HG03060 (cell line): Measurements from ENCODE around the gene UGT1A1.

Experiments
- ATAC-seq: cut with Tn5 transposase; IDR thresholded peaks from one replicate; pipeline ENCODE4 v1.9.1; 2021; ENCODE audit warnings: low read depth, moderate number of reproducible peaks; ENCODE audit not compliant: unreplicated experiment

The UGT1A1 gene

GRCh38 chr2:233794128-233794658 is 34.1 kb downstream of the UGT1A1 start:
- ATAC-seq: no peak

GRCh38 chr2:233795735-233796171 is 35.7 kb downstream of the UGT1A1 start:
- no peak for ATAC-seq

GRCh38 chr2:233796254-233796653 is 36.2 kb downstream of the UGT1A1 start:
- no peak for ATAC-seq

GRCh38 chr2:233798335-233799086 is 38.4 kb downstream of the UGT1A1 start:
- no peak for ATAC-seq

- ATAC-seq: no peak
These were observed 39.1 kb downstream of the UGT1A1 start for GRCh38 chr2:233799087-233799665.

- ATAC-seq: no peak
These were observed 39.6 kb downstream of the UGT1A1 start for GRCh38 chr2:233799716-233800115.

GRCh38 chr2:233800208-233800607 is 40.1 kb downstream of the UGT1A1 start:
- no peak for ATAC-seq

GRCh38 chr2:233801357-233802131 is 41.5 kb downstream of the UGT1A1 start:
- no peak for ATAC-seq

- ATAC-seq: no peak
These were observed 42.2 kb downstream of the UGT1A1 start for GRCh38 chr2:233802132-233802815.

- no peak for ATAC-seq
These were observed 43.3 kb downstream of the UGT1A1 start for GRCh38 chr2:233803292-233803911.

GRCh38 chr2:233803994-233804393 is 43.9 kb downstream of the UGT1A1 start:
- ATAC-seq: no peak

GRCh38 chr2:233807215-233807865 is 47.3 kb downstream of the UGT1A1 start:
- no peak for ATAC-seq

- no peak for ATAC-seq
These were observed 48.2 kb downstream of the UGT1A1 start for GRCh38 chr2:233807966-233808935.

- ATAC-seq: no peak
These were observed 50.3 kb downstream of the UGT1A1 start for GRCh38 chr2:233810385-233810784.

- no peak for ATAC-seq
These were observed 51.0 kb downstream of the UGT1A1 start for GRCh38 chr2:233811087-233811486.

- ATAC-seq: no peak
These were observed 51.7 kb downstream of the UGT1A1 start for GRCh38 chr2:233811732-233812131.

- no peak for ATAC-seq
These were observed 53.4 kb downstream of the UGT1A1 start for GRCh38 chr2:233813236-233814055.
